GM12801 (cell line): Measurements from ENCODE around the gene SGPL1.

Experiments used
- TF ChIP-seq, protein P1 (sequence below): IDR thresholded peaks from one replicate; pipeline ENCODE4 v1.5.1; 2011; ENCODE audit warnings: control low read depth; ENCODE audit not compliant: insufficient read length; ENCODE audit errors: extremely low read depth

The SGPL1 gene

DNA sequence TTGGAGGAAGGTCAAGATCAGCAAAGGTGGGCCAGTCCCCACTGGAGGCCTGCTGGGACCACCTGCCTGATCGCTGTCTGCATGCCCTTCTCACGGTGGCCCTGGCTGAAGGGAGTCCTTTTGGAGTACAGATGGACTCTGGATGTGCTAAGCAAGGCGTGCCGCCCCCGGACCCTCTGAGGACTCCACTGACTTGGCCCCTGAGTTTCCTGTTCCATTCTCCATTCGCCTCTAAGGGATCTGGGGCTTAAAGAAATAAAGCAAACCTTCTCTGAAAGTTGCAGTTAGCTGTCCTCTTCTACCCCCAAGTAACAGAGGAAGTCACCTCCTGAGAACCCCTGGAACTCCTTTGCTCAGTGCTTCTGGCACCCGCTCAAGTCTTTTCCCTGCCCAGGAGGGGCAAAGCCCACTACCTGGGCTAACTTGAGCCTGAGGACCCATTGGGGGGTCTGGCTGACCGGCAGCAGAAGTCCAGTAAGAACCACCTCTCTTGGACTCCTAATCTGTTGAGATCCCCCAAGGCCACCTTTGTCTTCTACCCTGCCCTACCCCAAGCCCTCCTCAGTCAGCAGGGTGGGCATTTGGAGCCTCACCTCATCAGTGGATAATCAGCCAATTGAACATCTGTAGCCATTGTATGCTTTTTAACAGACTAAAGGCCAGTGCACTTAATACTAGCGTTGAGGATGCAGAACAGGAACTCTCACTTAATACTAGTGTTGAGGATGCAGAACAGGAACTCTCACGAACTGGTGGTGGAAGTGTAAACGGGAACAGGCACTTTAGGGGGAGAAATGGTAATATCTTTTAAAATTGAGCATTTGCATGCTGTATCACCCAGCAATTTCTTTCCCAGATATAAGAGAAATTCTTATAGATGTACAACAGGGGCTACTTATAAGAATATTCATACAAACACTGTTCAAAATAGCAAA lies 32.7 kb upstream of the SGPL1 start:
- TF ChIP-seq, protein P1, sequence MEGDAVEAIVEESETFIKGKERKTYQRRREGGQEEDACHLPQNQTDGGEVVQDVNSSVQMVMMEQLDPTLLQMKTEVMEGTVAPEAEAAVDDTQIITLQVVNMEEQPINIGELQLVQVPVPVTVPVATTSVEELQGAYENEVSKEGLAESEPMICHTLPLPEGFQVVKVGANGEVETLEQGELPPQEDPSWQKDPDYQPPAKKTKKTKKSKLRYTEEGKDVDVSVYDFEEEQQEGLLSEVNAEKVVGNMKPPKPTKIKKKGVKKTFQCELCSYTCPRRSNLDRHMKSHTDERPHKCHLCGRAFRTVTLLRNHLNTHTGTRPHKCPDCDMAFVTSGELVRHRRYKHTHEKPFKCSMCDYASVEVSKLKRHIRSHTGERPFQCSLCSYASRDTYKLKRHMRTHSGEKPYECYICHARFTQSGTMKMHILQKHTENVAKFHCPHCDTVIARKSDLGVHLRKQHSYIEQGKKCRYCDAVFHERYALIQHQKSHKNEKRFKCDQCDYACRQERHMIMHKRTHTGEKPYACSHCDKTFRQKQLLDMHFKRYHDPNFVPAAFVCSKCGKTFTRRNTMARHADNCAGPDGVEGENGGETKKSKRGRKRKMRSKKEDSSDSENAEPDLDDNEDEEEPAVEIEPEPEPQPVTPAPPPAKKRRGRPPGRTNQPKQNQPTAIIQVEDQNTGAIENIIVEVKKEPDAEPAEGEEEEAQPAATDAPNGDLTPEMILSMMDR, result no peak

DNA sequence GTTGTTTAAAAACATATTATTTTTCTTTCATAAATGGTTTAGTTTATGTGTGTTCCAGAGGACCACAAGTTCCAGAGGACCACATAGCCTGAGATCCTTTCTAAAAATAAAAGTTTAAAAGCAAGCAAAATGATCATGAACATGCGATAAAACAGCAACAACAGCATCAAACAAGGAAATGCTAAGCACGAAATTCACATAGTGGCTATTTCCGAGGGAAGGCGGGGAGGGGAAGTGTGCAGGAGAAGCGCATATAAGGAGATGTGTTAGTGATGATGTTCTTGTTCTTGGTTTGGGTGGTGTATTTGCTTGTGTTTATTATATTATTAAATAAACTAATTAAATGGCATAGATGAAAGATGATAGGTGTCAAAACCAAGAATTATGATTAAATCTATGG lies 31.7 kb upstream of the SGPL1 start:
- TF ChIP-seq, protein P1, result no peak

DNA sequence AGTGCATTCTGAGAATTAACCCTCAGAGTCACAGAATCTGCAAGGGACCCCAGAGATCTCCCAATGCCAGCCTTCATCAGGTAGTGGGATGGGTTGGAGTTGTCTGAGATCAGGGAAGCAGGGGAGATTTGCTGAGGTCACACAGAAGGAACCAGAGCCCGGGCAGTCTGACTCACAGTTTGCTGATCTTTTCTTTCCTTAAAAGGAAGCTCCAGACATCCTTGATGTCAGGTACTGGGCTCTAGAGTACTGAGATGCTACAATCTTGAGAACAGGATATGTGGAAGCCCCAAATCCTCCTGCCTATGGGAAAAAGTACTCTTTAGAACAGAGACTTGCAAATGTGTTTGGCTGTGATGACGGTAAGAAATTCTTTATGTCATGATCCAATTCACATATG lies 31.3 kb upstream of the SGPL1 start:
- TF ChIP-seq, protein P1, result no peak

DNA sequence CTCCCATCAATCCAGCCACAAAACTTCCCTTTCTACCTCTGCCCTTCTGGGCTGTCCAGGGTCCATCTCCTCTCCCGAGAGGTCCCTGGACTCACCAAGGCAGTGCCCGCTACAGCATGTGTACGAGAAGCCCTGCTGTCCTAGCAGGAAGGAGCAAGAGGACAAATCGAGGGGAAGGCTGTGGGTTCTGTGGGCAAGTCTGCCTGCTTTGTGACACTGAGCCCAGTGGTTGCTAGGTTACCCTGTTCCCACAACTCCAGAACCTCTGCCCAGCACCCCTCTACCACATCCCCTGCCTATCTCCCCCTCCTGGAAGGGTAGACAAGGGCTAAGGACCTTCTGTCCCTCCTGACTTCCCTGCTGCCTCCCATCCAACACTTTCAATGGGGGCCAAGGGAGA lies 30.6 kb upstream of the SGPL1 start, which contains the start of gene TBATA:
TBATA (minus strand) TSS at position 188 of the 400 bp plus-strand sequence. CDS start 1,998 bp downstream, outside the sequence.
- TF ChIP-seq, protein P1, result no peak

DNA sequence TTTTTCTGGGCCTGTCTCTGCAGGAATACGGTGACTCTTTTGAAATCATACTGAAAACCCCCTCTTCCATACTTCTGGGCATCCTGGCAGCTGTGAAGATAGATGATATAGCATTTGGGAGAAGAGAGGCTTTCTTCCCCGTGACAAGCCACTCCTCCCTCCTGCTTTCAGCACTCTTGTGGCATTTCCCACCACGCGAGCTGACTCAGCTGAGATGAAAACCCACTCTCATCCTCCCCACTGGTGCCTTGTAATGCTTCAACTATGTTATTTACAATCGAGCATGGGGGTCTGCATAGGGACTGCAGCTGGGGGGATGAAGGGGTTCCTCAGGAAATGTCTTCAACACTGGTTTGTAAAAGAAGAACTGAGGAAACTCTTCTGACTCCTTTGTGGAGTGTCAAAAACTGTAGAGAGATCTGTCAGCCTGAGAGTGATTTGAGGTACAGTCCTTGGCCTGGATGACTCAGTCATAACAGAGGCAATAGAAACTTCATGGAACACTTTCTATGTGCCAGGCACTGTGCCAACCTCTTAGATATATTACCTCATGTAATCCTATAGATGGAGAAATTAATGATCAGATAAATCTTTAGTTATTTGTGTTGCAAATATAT lies 28.8 kb upstream of the SGPL1 start:
- TF ChIP-seq, protein P1, result no peak

DNA sequence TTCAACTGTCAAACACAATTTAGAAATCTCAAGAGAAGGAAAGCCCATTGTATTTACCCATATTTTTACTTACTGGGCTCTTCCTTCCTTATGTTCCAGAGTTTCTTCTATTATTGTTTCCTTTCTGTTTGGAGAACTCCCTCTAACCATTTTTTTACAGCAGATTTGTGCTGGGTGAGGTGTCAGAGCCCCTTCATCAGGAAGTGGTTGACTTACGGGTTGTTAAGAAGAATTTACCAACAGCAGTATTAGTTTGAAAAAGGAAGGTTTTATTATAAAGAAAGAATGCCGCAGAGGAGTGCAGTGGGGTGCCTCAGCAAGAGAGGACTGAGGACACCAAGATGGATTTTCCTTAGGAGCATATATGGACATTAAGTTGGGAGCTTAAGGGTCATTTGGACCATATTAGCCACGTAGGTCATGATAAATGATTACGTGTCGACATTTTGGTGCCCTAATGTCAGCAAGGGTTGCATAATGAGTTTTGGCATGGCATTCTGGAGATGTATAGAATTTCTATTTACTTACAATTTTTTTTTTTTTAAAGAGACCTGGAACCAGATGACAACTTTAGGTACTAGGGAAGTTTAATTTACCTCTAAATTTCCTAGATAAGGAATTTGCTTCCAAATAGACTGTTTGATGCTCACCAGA lies 24.2 kb upstream of the SGPL1 start:
- TF ChIP-seq, protein P1, result no peak

DNA sequence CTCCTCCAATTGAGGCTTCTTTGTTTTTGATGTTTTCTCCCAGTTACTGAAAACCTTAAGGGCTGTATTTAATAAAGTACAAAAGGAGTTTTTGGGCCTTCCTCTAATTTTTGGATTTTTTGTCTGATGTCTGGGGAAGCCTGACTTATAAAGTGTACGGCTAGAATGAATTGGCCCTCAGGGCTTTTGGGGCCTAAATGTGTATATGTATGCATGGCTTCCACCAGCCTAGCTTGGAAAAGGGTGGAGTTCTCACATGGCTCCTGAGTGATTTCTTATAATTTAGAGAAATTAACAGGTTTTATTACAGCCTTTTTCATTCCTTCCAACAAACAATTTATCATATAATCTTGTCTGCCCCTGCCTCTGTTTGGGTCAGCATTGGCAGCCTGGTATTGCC lies 20.1 kb upstream of the SGPL1 start:
- TF ChIP-seq, protein P1, result no peak
